Transverse colon (tissue), 4 donors: ENCODE data around the gene OR52E8. TPM values are rescaled to one million over a fixed set of nuclear protein-coding genes. Genes with fewer than 3 reads are reported as not detected.

ENCODE experiments used
- DNase-seq: peaks from one replicate; pipeline ENCODE4 v3.0.0-alpha.2; 2019
- H3K27ac ChIP-seq, 4 donors: fragments of 200-600 bp; sonication (generic); 2 replicates each; pipeline ENCODE4 v1.5.1; 2016 to 2018; ENCODE audit warnings: inconsistent platforms in 4 of 4
- H3K27me3 ChIP-seq: fragments of 200-600 bp; sonication (generic); 2 replicates; pipeline ENCODE4 v1.5.1; 2017; ENCODE audit warnings: inconsistent platforms
- H3K36me3 ChIP-seq, 4 donors: fragments of 200-600 bp; sonication (generic); 2 replicates each; pipeline ENCODE4 v1.5.1; 2017 to 2019; ENCODE audit warnings: inconsistent platforms in 4 of 4
- H3K4me1 ChIP-seq, 4 donors: fragments of 200-600 bp; sonication (generic); 2 replicates each; pipeline ENCODE4 v1.5.1; 2017 to 2020; ENCODE audit warnings: inconsistent platforms in 4 of 4
- H3K4me3 ChIP-seq, 4 donors: fragments of 200-600 bp; sonication (generic); 1 replicate in 1 of 4; 2 replicates in 3 of 4; pipeline versions ENCODE4 v1.5.1 to v1.6.1; 2017 to 2019; ENCODE audit warnings: inconsistent platforms in 4 of 4
- H3K9me3 ChIP-seq, 2 donors: fragments of 200-600 bp; sonication (generic); 2 replicates each; pipeline ENCODE4 v1.5.1; 2017 to 2019; ENCODE audit warnings: inconsistent platforms in 2 of 2
- CTCF ChIP-seq, 5 experiments: fragments of 200-600 bp in 3 of 5; fragments of 450-650 bp in 2 of 5; sonication (generic) in 3 of 5; IDR thresholded peaks; 1 replicate in 2 of 5; 2 replicates in 3 of 5; pipeline ENCODE4 v1.5.1; 2016 to 2017; ENCODE audit warnings: antibody characterized with exemption in 5 of 5, inconsistent platforms in 3 of 5, mild to moderate bottlenecking in 2 of 5, moderate library complexity in 1 of 5
- EP300 ChIP-seq: sonication (generic); formaldehyde crosslinking; IDR thresholded peaks from one replicate; pipeline ENCODE4 v1.6.1; 2017; ENCODE audit warnings: antibody characterized with exemption, low read depth
- POLR2A ChIP-seq: fragments of 450-650 bp; IDR thresholded peaks from one replicate; pipeline ENCODE4 v1.6.1; 2016; ENCODE audit warnings: antibody characterized with exemption, mild to moderate bottlenecking, moderate library complexity
- POLR2AphosphoS5 ChIP-seq, 3 donors: sonication (generic); formaldehyde crosslinking; IDR thresholded peaks; one replicate each; pipeline ENCODE4 v1.6.1; 2016; ENCODE audit warnings: antibody characterized with exemption in 3 of 3
- WGBS, 2 donors: methylation state at CpG; one replicate each; pipeline ENCODE4 v1.1.5; 2018; ENCODE audit warnings: low coverage in 1 of 2; 5-methylcytosine and 5-hydroxymethylcytosine counted together
- in situ Hi-C, 4 donors: fragments of 200-750 bp; cut with MboI; loops; one replicate each; pipeline versions ENCODE4 v1.15.0 to v1.15.1; 2017; ENCODE audit warnings: low sequenced_read_pairs in 3 of 4, low pct_ligation_motif_present in 1 of 4, low pct_unique_long_range_greater_than_20kb in 1 of 4
- intact Hi-C: fragments of 100-400 bp; cut with DNase I; formaldehyde crosslinking; loops from one replicate; pipeline ENCODE4 v1.15.1; 2023; ENCODE audit warnings: low total_unique reads
- total RNA-seq, 4 donors: library from RNA; depleted of rRNA; stranded (reverse); fragments of >200 nt; gene quantifications; one replicate each; pipeline ENCODE4 v1.1.0, GENCODE V29; 2016

The OR52E8 gene
- total RNA-seq, 4 donors from 2014 or later: not detected

GRCh38 chr11:5818245-5818886 lies 39.1 kb downstream of the OR52E8 start:
- WGBS, 2 donors: 20% methylated on average over 1 of the region's 1 CpG; no CpG with 5 or more reads in 1 of the 2 donors
- peaks cover 0 to 5% (median 0%) of the 10 kb centered on the region in 4 donors for H3K4me1 ChIP-seq
- in situ Hi-C loops: loop anchor here in 2 of 4 donors (25.0 kb wide), 2 partner anchors 206 to 356 kb away; no protein-coding TSS in a partner anchor

GRCh38 chr11:5815534-5815933 lies 42.0 kb downstream of the OR52E8 start:
- Histone ChIP-seq H3K4me1 (peaks cover 0 to 5% (median 0%) of the 10 kb centered on the region in 4 donors), H3K36me3 (no peaks in the 10 kb centered on the region), H3K27ac (no peak overlapping the region), H3K27me3 (no peaks in the 10 kb centered on the region), H3K9me3 (no peaks in the 10 kb centered on the region), H3K4me3 (no peak overlapping the region)
- in situ Hi-C loops (loop anchor here in 2 of 4 donors (25.0 kb wide), 2 partner anchors 203 to 353 kb away; no protein-coding TSS in a partner anchor), intact Hi-C loops (no loop called here)
- 31 to 50% methylated on average over 2 to 4 of the region's 4 CpGs for WGBS, 2 donors
- no peak for DNase-seq
- TF ChIP-seq POLR2AphosphoS5 (IDR thresholded peaks at IDR 0.05) (no peak), CTCF (IDR thresholded peaks at IDR 0.05) (no peak), POLR2A (no peak), EP300 (no peak)

More at GRCh38 chr11:5818245-5818886, 39.1 kb downstream of the OR52E8 start:
- Histone ChIP-seq H3K36me3 (no peaks in the 10 kb centered on the region), H3K27ac (no peak overlapping the region), H3K4me3 (no peak overlapping the region), H3K9me3 (no peaks in the 10 kb centered on the region), H3K27me3 (no peaks in the 10 kb centered on the region)
- TF ChIP-seq POLR2A: no peak
- TF ChIP-seq POLR2AphosphoS5 (IDR thresholded peaks at IDR 0.05): no peak
- TF ChIP-seq EP300: no peak
- TF ChIP-seq CTCF (IDR thresholded peaks at IDR 0.05): no peak
- intact Hi-C loops: no loop called here
- DNase-seq: no peak

GRCh38 chr11:5809905-5810795 lies 47.3 kb downstream of the OR52E8 start:
- no peak for TF ChIP-seq POLR2A
- Histone ChIP-seq H3K36me3 (no peaks in the 10 kb centered on the region), H3K9me3 (no peaks in the 10 kb centered on the region), H3K4me3 (no peak overlapping the region), H3K27ac (no peak overlapping the region), H3K4me1 (peaks cover 0 to 11% (median 0%) of the 10 kb centered on the region in 4 donors), H3K27me3 (no peaks in the 10 kb centered on the region)
- in situ Hi-C loops (loop anchor here in 3 of 4 donors (10.0 to 25.0 kb wide), 3 partner anchors 198 to 348 kb away; no protein-coding TSS in a partner anchor), intact Hi-C loops (loop anchor here (5.0 kb wide), 1 partner anchor 323 kb away; the partner anchor contains the start of gene OR52D1)
- DNase-seq: no peak
- 52 to 78% methylated on average over 3 to 6 of the region's 6 CpGs for WGBS, 2 donors

- Histone ChIP-seq H3K4me1 (peaks cover 0 to 11% (median 0%) of the 10 kb centered on the region in 4 donors), H3K36me3 (no peaks in the 10 kb centered on the region), H3K27ac (no peak overlapping the region), H3K27me3 (no peaks in the 10 kb centered on the region), H3K4me3 (peak overlapping the region; percentile 15 to 49 (median 30)), H3K9me3 (no peaks in the 10 kb centered on the region)
- intact Hi-C loops: loop anchor here (5.0 kb wide), 1 partner anchor 322 kb away; the partner anchor contains the start of gene OR52D1
- in situ Hi-C loops: loop anchor here in 3 of 4 donors (10.0 to 25.0 kb wide), 3 partner anchors 197 to 347 kb away; no protein-coding TSS in a partner anchor
- 28 to 56% methylated on average over 1 to 5 of the region's 5 CpGs for WGBS, 2 donors
- DNase-seq: no peak
- TF ChIP-seq EP300 (no peak), POLR2AphosphoS5 (IDR thresholded peaks at IDR 0.05) (no peak), POLR2A (no peak), CTCF (IDR thresholded peaks at IDR 0.05) (no peak)
These were observed 48.4 kb downstream of the OR52E8 start for GRCh38 chr11:5809122-5809519.
